Heart left ventricle (tissue), 13 donors: ENCODE data around the gene SH2D5.

Experiments used
- CTCF ChIP-seq, 12 donors: fragments of 200-600 bp; sonication (generic) in 4 of 12; IDR thresholded peaks; one replicate each; pipeline versions ENCODE4 v1.5.0 to v1.8.0; 2018 to 2022; ENCODE audit warnings: antibody characterized with exemption in 12 of 12, mild to moderate bottlenecking in 5 of 12
- POLR2A ChIP-seq, 2 donors: fragments of 450-650 bp; IDR thresholded peaks; one replicate each; pipeline ENCODE4 v1.6.1; 2017; ENCODE audit warnings: antibody characterized with exemption in 2 of 2, mild to moderate bottlenecking in 2 of 2, moderate library complexity in 2 of 2
- donor health status: ischemic (EF 13 %, LVEDD 7.1; RV severe dilation, severe dysfunction).
- donor health status: DM: no; HTN: yes; CAD: no.
- donor health status: DM: no; HTN: no; CAD: no.
- donor health status: ischemic (EF 25% LVEDD 6.9; RV normal size, moderate dysfunction).
- donor health status: ischemic (EF 25% LVEDD 5.7; RV mildly dilated, moderate dysfunction).
- donor health status: ischemic (EF 35%, LVEDD 5.7; RV mildly dilated, moderate dysfunction).
- donor health status: nonischemic (EF 11% LVEDD 7.7; RV severe dilation, severe dysfunction).
- donor health status: DM: yes; HTN: yes; CAD: no.
- donor health status: PGD.
- donor health status: ischemic (EF 29% LVEDD 5.4; RV normal size, mild dysfunction).
- donor health status: nonischemic (EF 23%, LVEDD 6.1; RV moderate dilation, normal function).

GRCh38 chr1:20771780-20772179, 39.3 kb upstream of the SH2D5 start:
- TF ChIP-seq CTCF (IDR thresholded peaks at IDR 0.05), result no peak
- TF ChIP-seq POLR2A (IDR thresholded peaks at IDR 0.05), result no peak
